HCT116 (cell line): ENCODE results near the gene TOR1AIP2. TPM values are rescaled to one million over a fixed set of nuclear protein-coding genes. Genes with fewer than 3 reads are reported as not detected.

ENCODE experiments used
- ATAC-seq: fragments of 200-7000 bp; cut with Tn5 transposase; 2 replicates; pipeline ENCODE4 v1.9.1; 2020; ENCODE audit warnings: mild to moderate bottlenecking, moderate library complexity
- BruUV-seq: library from RNA; stranded (reverse); fragments of 400-500 nt; replicated peaks from 2 replicates; lab custom pipeline; 2021; lab: Mats Ljungman, UMichigan
- CTCF ChIA-PET: fragments of 300-600 bp; sonication (Branson Sonifier 250); formaldehyde crosslinking; loops from one replicate; lab custom pipeline; 2021; ENCODE audit warnings: antibody characterized with exemption; lab: Charles Lee
- POLR2A ChIA-PET: fragments of 300-600, 350-600 bp; sonication (Branson Sonifier 250); formaldehyde crosslinking; loops from one replicate; lab custom pipeline; 2021; ENCODE audit warnings: antibody characterized with exemption; lab: Charles Lee
- RAD21 ChIA-PET, 2 experiments: fragments of 300-600 bp; sonication (Branson Sonifier 250); formaldehyde crosslinking; loops; one replicate each; lab custom pipeline; 2023; ENCODE audit warnings: low total read pairs in 2 of 2; ENCODE audit not compliant: uncharacterized antibody in 2 of 2, unreplicated experiment in 2 of 2, low non-redundant PET in 1 of 2; lab: Charles Lee
- DNase-seq: peaks from one replicate; pipeline ENCODE4 v3.0.0-alpha.2; 2010; ENCODE audit warnings: low read depth, low spot score
- H2AFZ ChIP-seq: fragments of 200-600 bp; shearing (Covaris generic), sonication (generic); 2 replicates; pipeline ENCODE4 v1.6.1; 2017; ENCODE audit warnings: low read depth, mixed run types, mixed read lengths, antibody characterized with exemption, low read length; ENCODE audit not compliant: poor library complexity, severe bottlenecking
- H3K27ac ChIP-seq: 2 replicates; pipeline ENCODE4 v1.5.1; 2012; ENCODE audit warnings: low read depth, low read length
- H3K27me3 ChIP-seq: fragments of 200-600 bp; sonication (generic); 2 replicates; pipeline ENCODE4 v1.6.1; 2016; ENCODE audit warnings: mixed run types, low read length, mixed read lengths; ENCODE audit not compliant: insufficient read depth
- H3K36me3 ChIP-seq, 2 experiments: fragments of 200-500 bp in 1 of 2; fragments of 200-600 bp in 1 of 2; sonication (Bioruptor generic) in 1 of 2; sonication (generic) in 1 of 2; 2 replicates each; pipeline versions ENCODE4 v1.5.1 to v1.6.1; 2014 to 2016; ENCODE audit warnings: low read length in 2 of 2, inconsistent platforms in 1 of 2, mixed read lengths in 1 of 2, mixed run types in 1 of 2; ENCODE audit not compliant: insufficient read depth in 2 of 2, control insufficient read depth in 1 of 2
- H3K4me1 ChIP-seq, 2 experiments: fragments of 200-600 bp in 1 of 2; sonication (generic) in 1 of 2; 2 replicates each; pipeline versions ENCODE4 v1.5.1 to v1.6.1; 2012 to 2017; ENCODE audit warnings: low read length in 2 of 2, inconsistent platforms in 1 of 2, mild to moderate bottlenecking in 1 of 2, mixed read lengths in 1 of 2, mixed run types in 1 of 2, moderate library complexity in 1 of 2; ENCODE audit not compliant: insufficient read depth in 2 of 2, control insufficient read depth in 1 of 2
- H3K4me2 ChIP-seq: fragments of 200-600 bp; sonication (generic); 2 replicates; pipeline ENCODE4 v1.6.1; 2017; ENCODE audit warnings: mixed run types, low read length, mixed read lengths
- H3K4me3 ChIP-seq, 2 experiments: fragments of 200-600 bp in 1 of 2; sonication (generic) in 1 of 2; replicated peaks in 1 of 2; 2 replicates each; pipeline ENCODE4 v1.5.1; 2011 to 2016; ENCODE audit warnings: low read length in 2 of 2, control low read depth in 1 of 2, low read depth in 1 of 2, mild to moderate bottlenecking in 1 of 2, mixed read lengths in 1 of 2, mixed run types in 1 of 2
- H3K79me2 ChIP-seq: fragments of 200-600 bp; sonication (generic); 2 replicates; pipeline ENCODE4 v1.6.1; 2017; ENCODE audit warnings: mild to moderate bottlenecking, mixed run types, low read length, moderate library complexity, mixed read lengths; ENCODE audit not compliant: insufficient read depth
- H3K9ac ChIP-seq: fragments of 200-600 bp; sonication (generic); 2 replicates; pipeline ENCODE4 v1.6.1; 2016; ENCODE audit warnings: low read length, mixed read lengths
- H3K9me2 ChIP-seq: fragments of 200-600 bp; sonication (generic), shearing (Covaris generic); 2 replicates; pipeline ENCODE4 v1.6.1; 2017; ENCODE audit warnings: mixed run types, mild to moderate bottlenecking, moderate library complexity; ENCODE audit not compliant: insufficient read depth
- H3K9me3 ChIP-seq, 2 experiments: fragments of 200-500 bp in 1 of 2; fragments of 200-600 bp in 1 of 2; sonication (Bioruptor generic) in 1 of 2; sonication (generic) in 1 of 2; 2 replicates each; pipeline ENCODE4 v1.6.1; 2014 to 2017; ENCODE audit warnings: low read length in 2 of 2, mixed read lengths in 2 of 2, inconsistent platforms in 1 of 2, low read depth in 1 of 2, mild to moderate bottlenecking in 1 of 2, mixed run types in 1 of 2, moderate library complexity in 1 of 2; ENCODE audit not compliant: control insufficient read depth in 1 of 2, insufficient read depth in 1 of 2
- H4K20me1 ChIP-seq: fragments of 200-600 bp; sonication (generic), shearing (Covaris generic); 2 replicates; pipeline ENCODE4 v1.6.1; 2017; ENCODE audit warnings: mixed run types, mild to moderate bottlenecking, moderate library complexity; ENCODE audit not compliant: insufficient read depth
- CEBPB ChIP-seq: IDR thresholded peaks from 2 replicates; pipeline ENCODE4 v1.6.1; 2012; ENCODE audit warnings: low read depth
- CTCF ChIP-seq, 3 experiments: fragments of 200-600 bp in 1 of 3; sonication (generic) in 1 of 3; IDR thresholded peaks in 2 of 3; conservative IDR thresholded peaks in 1 of 3; 2 replicates each; pipeline ENCODE4 v1.5.1; 2012 to 2017; ENCODE audit warnings: low read depth in 2 of 3, low read length in 2 of 3, antibody characterized with exemption in 1 of 3, borderline replicate concordance in 1 of 3, control low read depth in 1 of 3, mild to moderate bottlenecking in 1 of 3, mixed read lengths in 1 of 3, mixed run types in 1 of 3, moderate library complexity in 1 of 3; ENCODE audit not compliant: insufficient read depth in 1 of 3
- POLR2A ChIP-seq: IDR thresholded peaks from 2 replicates; pipeline ENCODE4 v1.7.0; 2011; ENCODE audit warnings: borderline replicate concordance; ENCODE audit not compliant: insufficient read depth, insufficient read length; ENCODE audit errors: extremely low read depth
- RAD21 ChIP-seq: IDR thresholded peaks from 2 replicates; pipeline ENCODE4 v1.6.1; 2012; ENCODE audit warnings: low read depth, mild to moderate bottlenecking
- REST ChIP-seq: IDR thresholded peaks from 2 replicates; pipeline ENCODE4 v1.6.1; 2012; ENCODE audit warnings: low read depth
- SIN3A ChIP-seq: IDR thresholded peaks from 2 replicates; pipeline ENCODE4 v1.6.1; 2012; ENCODE audit warnings: low read depth
- SP1 ChIP-seq: IDR thresholded peaks from 2 replicates; pipeline ENCODE4 v1.6.1; 2012; ENCODE audit warnings: low read depth
- SRF ChIP-seq: IDR thresholded peaks from 2 replicates; pipeline ENCODE4 v1.6.1; 2012; ENCODE audit warnings: low read depth
- YY1 ChIP-seq: IDR thresholded peaks from 2 replicates; pipeline ENCODE4 v1.6.1; 2011; ENCODE audit warnings: low read length, low read depth, moderate library complexity, mild to moderate bottlenecking; ENCODE audit not compliant: insufficient replicate concordance; ENCODE audit errors: extremely low read depth
- ZBTB33 ChIP-seq: IDR thresholded peaks from 2 replicates; pipeline ENCODE4 v1.6.1; 2011; ENCODE audit warnings: mild to moderate bottlenecking, low read length, moderate library complexity; ENCODE audit not compliant: insufficient replicate concordance; ENCODE audit errors: extremely low read depth
- intact Hi-C: fragments of 100-400 bp; cut with micrococcal nuclease; formaldehyde crosslinking; loops from 2 replicates; pipeline ENCODE4 v1.10.0; 2022
- total RNA-seq: library from RNA; stranded (reverse); gene quantifications from one replicate; pipeline ENCODE4 v1.2.1, GENCODE V29; 2021; ENCODE audit not compliant: unreplicated experiment

TOR1AIP2 gene
- total RNA-seq, 1 experiment from 2014 or later, result 106 TPM

- TF ChIP-seq REST (no peak), RAD21 (no peak), SP1 (no peak), ZBTB33 (no peak)
Measured at GRCh38 chr1:179810367-179810715, 67.3 kb downstream of the TOR1AIP2 start (continued).

- peak overlapping the region; percentile 30 for H2AFZ ChIP-seq
- H3K4me2 ChIP-seq, result peak overlapping the region; percentile 40
Measured at GRCh38 chr1:179809506-179810366, 67.9 kb downstream of the TOR1AIP2 start.

More at GRCh38 chr1:179809506-179810366, 67.9 kb downstream of the TOR1AIP2 start:
- Histone ChIP-seq H3K27me3 (no peaks in the 10 kb centered on the region), H3K4me3 (no peak overlapping the region), H3K9ac (no peak overlapping the region), H3K4me1 (peaks cover 3 to 20% of the 10 kb centered on the region in 2 experiments; a peak in 3 of 4 replicates), H3K9me3 (no peaks in the 10 kb centered on the region), H3K36me3 (no peaks in the 10 kb centered on the region), H3K9me2 (no peaks in the 10 kb centered on the region), H3K27ac (no peak overlapping the region), H3K79me2 (no peaks in the 10 kb centered on the region), H4K20me1 (no peaks in the 10 kb centered on the region)
- intact Hi-C loops, result loop anchor here (1.0 to 10.0 kb wide), 3 partner anchors 103 to 555 kb away; no protein-coding TSS in a partner anchor
- TF ChIP-seq RAD21, result peak; percentile 74
- peak; percentile 79 to 94 (median 89) for TF ChIP-seq CTCF (IDR thresholded peaks at IDR 0.05 in 2 of 3, conservative IDR thresholded peaks at IDR 0.05 in 1 of 3; ENCODE audit: borderline replicate concordance in 1 of 3, insufficient read depth in 1 of 3, low read depth in 2 of 3, low read length in 2 of 3)
- no peak for TF ChIP-seq SIN3A
- no peak for TF ChIP-seq SRF
- peak; percentile 9 for TF ChIP-seq YY1
- no peak for TF ChIP-seq POLR2A
- TF ChIP-seq CEBPB, result no peak
- ATAC-seq (peak; percentile 75), DNase-seq (peak; percentile 56)
- ChIA-PET RAD21 (interaction anchor here (0.6 to 2.6 kb wide), 7 partner anchors 99 to 730 kb away, joined by 3 to 22 read pairs (median 4); no protein-coding TSS in a partner anchor), CTCF (interaction anchor here (0.6 to 8.7 kb wide), 30 partner anchors 9 to 1510 kb away, joined by 3 to 479 read pairs (median 6); no protein-coding TSS in a partner anchor), POLR2A (interaction anchor here (1.0 to 1.8 kb wide), 2 partner anchors 99 to 103 kb away, joined by 3 to 7 read pairs; no protein-coding TSS in a partner anchor)
- BruUV-seq, result no TSS peak
